ENCODE data around the gene ELOB.
"Not testable (repeated sequence)": the region's sequence is repeated elsewhere in the genome, so short reads cannot be mapped to it uniquely, and the experiment has no call there.

Gene ELOB

DNA sequence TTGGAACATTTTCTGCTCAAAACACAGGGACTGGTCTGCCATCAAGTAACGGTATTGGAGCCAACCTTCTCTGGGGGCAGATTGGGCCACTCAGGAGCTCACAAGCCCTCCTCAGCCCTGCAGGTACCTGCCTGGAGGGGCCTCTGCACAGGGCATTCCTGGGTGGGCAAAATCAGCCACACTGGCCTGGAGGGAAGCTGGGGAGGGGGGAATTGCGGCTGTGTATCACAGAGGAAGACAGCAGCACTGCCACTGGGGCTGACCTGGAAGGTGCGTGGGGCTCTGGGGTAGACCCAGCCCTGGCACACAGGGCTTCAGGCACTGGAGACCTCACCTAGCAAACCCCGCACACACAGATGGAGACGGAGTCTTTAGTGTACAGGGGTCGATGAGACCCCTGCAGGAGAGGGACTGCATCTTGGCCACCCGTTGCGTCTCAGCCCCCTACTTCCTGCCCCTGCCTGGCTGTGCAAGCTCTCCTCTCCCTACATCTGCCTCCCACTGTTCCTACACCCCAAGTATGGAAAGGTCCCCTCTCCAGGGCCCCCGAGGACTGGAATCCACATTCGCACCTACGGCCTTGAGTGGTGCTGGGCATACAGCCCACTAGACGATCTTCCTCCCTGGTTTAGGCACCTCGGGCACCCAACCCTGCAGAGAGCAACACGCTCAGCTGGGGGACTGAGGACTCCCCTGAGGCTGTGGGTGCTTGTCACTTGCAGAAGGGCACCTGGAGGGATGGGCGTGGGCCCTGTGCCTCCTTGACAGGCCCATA is 31.8 kb downstream of the ELOB start:
- DNase-seq = no peak

DNA sequence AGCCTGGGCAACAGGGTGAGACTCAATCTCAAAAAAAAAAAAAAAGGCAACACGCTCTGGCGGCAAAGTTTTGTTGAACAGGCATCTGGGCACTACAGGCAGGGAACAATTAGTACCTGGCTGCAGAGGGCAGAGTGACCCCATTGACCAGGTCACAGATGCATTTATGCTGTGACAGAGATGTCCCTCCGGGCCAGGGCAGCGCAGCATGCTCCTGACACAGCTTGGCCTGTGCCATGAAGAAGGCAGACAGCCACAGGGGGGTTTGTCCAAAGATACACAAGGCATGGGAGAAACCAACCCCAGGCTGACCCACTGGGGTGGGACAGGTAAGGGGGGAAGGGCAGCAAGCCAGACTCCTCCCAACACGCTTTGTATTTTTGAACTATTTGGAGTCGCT is 32.4 kb downstream of the ELOB start:
- DNase-seq = no peak

- DNase-seq = no peak
Measured at GRCh38 chr16:2743007-2743810, 33.9 kb downstream of the ELOB start.

- DNase-seq = no peak
Measured at GRCh38 chr16:2742323-2743006, 34.6 kb downstream of the ELOB start.

GRCh38 chr16:2741168-2741567 is 35.9 kb downstream of the ELOB start:
- DNase-seq = no peak

DNA sequence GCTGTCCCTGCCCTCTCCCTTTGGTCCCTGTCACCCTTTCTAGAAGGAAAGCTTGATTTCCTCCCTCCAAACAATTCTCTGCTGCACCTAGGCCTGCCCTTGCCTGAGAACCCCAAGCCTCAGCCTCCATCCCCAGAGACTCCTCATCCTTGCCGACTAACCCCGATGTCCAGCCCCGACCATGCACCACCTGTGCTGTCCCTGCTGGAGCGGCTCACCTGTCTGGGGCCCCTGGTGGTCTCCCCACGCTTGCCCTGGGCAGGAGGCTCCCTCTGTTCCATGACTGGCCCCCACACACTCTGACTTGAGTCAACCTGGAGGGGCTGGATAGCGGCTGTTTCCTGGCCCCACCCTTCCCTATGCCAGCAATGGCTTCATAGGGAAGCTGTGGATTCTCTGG is 36.6 kb downstream of the ELOB start:
- no peak for DNase-seq

DNA sequence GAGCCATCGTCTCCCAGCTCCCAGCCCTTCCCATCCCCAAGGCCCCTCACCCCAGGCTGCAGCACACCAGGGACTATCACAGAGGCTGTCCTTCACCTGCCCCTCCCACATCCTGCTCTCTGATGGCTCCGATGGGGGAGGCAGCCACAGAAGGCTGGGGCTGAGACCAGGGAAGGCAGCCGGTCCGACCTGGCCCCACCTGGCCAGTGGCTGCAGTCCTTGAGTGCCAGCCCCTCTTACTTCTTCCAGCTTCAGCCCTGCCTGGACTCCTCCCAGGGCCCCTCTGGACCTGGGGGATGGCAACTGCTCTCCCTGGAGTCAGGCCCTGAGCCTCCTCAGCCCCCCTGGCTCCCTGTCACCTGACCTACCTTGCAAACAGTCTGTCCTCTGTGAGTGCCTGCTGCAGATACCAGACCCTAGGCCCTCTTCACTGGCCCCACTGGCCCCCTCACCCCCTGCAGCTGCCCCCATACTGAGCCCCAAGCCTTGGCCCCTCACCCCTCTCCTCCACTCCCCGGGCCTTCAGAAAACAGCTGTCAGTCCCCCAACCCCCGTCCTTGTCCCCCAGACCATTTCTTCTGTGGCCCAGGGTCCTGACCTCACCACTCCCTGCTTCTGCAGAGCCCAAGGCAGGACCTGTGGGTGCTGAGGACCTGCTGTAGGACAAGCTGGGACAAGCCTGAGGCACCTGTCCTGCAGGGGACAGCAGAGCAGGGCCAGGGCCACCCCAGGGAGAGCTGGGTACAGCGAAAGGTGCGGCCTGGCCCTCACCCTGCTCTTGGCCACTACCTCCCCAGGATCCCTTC is 37.3 kb downstream of the ELOB start:
- DNase-seq = no peak

DNA sequence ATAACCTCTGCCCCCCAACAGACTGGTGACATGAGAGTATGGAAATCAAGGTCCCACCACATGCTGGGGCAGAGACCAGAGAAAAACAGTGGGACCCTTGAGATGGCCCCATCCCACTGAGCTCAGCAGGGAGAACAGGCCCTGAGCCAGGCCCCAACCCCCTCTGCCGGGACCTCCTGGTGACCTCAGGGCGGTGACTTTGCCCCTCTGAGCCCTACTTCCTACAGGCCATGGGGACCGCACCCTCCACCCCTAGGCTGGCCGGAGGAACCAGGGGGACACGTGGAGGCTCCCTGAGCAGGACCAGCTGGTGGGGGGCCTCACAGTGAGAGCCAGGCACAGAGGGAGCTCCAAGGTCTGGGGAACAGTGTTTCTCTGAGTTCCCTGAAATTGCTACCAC is 38.5 kb downstream of the ELOB start:
- DNase-seq = no peak

GRCh38 chr16:2737895-2738418 is 39.1 kb downstream of the ELOB start:
- no peak for DNase-seq

- no peak for DNase-seq
Measured at GRCh38 chr16:2737238-2737605, 39.9 kb downstream of the ELOB start.

- no peak for DNase-seq
Measured at GRCh38 chr16:2736476-2737237, 40.4 kb downstream of the ELOB start.

DNA sequence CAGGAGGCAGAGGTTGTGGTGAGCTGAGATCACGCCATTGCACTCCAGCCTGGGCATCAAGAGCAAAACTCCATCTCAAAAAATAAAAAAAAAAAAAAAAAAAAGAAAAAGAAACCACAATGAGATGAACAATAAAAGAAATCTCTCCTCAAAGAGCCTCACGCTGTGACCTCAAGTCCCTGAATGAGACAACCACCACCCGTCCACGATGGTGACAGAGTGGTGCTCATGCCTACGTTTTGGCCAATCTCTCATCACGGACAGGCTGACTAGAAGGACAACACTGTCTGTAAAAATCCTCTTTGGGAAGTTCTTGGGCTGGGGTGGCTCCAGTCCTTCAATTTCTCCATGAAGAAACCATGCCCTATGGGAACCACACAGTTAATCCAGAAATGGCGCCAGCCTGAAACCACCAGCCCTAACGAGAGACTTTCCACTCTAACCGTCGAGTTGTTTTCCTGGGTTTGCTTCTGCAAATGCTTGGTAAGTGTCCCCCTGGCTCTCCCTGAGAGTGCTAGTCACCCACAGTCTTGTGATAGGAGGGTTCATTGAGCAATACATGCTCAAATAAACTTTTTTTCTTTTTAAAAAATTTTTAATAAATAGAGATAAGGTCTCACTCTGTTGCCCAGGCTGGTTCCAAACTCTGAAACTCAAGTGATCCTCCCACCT is 42.1 kb downstream of the ELOB start:
- no peak for DNase-seq

DNA sequence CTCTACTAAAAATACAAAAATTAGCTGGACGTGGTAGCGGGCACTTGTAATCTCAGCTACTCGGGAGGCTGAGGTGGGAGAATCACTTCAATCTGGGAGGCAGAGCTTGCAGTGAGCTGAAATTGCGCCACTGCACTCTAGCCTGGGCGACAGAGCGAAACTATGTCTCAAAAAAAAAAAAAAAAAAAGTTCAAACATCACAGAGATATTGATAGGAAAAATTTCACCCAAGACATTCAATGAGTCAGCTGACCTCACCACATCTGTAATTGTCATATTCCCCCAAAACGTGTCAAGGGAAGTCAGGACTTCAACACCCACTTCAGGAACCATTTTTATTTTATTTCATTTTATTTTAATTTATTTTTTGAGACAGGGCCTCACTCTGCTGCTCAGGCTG is 49.0 kb downstream of the ELOB start:
- DNase-seq = no peak

- DNase-seq = no peak
Measured at GRCh38 chr16:2726923-2727322, 50.2 kb downstream of the ELOB start.

GRCh38 chr16:2724816-2725348 is 52.2 kb downstream of the ELOB start:
- DNase-seq = no peak

- no peak for DNase-seq
Measured at GRCh38 chr16:2724088-2724676, 52.9 kb downstream of the ELOB start.

DNA sequence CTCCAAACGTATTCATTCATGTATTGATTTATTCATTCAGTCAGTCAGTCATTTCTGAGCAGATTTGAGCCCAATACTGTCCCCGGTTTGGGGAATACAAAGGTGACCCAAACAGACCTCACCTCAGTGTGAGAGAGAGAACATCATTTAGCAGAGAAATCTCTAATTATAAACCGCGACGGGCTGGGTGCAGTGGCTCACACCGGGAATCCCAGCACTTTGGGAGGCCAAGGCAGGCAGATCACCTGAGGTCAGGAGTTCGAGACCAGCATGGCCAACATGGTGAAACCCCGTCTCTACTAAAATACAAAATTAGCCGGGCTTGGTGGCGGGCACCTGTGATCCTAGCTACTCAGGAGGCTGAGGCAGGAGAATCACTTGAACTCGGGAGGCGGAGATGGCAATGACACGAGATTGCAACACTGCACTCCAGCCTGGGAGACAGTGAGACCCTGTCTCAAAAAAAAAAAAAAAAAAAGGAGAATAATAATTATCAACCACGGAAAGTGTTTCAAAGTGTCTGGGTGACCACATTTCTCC is 55.4 kb downstream of the ELOB start:
- DNase-seq = not testable (repeated sequence)

Data from activated CD4-positive, alpha-beta T cell treated with anti-CD3 and anti-CD28 coated beads, Interleukin-2, amount 50 U/mL, for 48 hours (primary cell).